ENCODE data around the gene DYNLT1.
"Not testable (repeated sequence)": the region's sequence is repeated elsewhere in the genome, so short reads cannot be mapped to it uniquely, and the experiment has no call there.

The DYNLT1 gene

GRCh38 chr6:158642097-158642601 is 2.4 kb downstream of the DYNLT1 start:
- DNase-seq (ENCODE audit: low read depth): peak; percentile 92

GRCh38 chr6:158640519-158640918 is 4.0 kb downstream of the DYNLT1 start:
- no peak for DNase-seq (ENCODE audit: low read depth)

GRCh38 chr6:158639056-158639455 is 5.5 kb downstream of the DYNLT1 start:
- DNase-seq (ENCODE audit: low read depth): no peak

DNA sequence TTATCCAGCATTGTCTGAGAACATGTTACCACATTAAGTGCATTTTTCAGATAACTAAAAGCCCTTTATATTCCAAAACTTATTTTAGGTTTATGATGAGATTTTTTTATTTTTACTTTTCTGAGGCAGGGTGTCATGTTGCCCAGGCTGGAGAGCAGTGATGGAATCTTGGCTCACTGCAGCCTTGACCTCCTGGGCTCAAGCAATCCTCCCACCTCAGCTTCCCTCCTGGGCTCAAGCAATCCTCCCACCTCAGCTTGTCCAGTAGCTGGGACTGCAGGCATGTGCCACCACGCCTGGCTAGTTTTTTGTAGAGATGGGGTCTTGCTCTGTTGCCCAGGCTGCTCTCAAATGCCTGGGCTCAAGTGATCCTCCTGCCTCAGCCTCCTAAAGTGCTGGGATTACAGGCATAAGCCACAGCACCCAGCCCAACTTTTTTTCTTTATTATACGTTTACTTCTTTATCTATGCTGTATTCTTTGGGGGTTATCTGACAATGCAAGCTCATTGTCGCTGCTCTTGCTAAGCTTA is 6.2 kb downstream of the DYNLT1 start:
- no peak for DNase-seq (ENCODE audit: low read depth)

DNA sequence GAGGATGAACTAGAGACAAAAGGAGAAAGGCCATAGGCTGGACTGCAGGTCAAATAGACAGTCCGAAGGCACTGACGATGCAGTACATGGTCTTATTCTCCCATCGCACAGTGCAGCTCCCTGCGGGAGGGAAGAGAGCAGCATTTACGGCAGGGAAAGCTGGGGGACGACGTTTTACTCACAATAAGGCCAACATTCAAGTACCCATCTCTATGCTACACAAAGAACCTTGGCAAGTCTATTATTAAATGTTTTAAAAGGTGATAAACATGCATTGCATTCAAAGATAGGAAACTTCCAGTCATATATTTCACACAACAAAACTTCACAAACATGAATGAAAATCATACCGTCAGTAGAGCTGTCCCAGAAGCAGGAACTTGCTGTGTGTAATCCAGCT is 7.8 kb downstream of the DYNLT1 start:
- no peak for DNase-seq (ENCODE audit: low read depth)

- DNase-seq (ENCODE audit: low read depth): no peak
These were observed 9.0 kb downstream of the DYNLT1 start for GRCh38 chr6:158635427-158636073.

- DNase-seq (ENCODE audit: low read depth): no peak
These were observed 9.7 kb downstream of the DYNLT1 start for GRCh38 chr6:158634695-158635426.

DNA sequence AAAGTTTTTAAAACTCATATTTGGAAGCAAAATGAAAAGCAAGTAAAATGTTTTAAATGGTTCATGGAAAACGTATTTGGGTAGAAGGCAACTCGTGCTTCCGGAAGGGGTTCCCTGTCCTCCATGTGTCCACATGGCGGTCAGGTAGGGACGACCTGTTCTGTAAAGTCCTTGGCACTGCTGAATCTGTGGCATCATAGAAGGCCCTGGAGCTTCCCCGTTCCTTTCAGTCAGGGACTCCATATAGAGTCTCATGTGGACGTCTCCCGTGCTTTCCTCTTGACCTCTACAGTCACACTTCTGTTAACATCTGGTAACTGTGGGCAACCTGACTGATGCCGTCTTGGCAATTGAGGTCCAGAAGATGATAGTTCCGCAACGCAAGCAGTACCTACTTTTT is 11.4 kb downstream of the DYNLT1 start:
- no peak for DNase-seq (ENCODE audit: low read depth)

DNA sequence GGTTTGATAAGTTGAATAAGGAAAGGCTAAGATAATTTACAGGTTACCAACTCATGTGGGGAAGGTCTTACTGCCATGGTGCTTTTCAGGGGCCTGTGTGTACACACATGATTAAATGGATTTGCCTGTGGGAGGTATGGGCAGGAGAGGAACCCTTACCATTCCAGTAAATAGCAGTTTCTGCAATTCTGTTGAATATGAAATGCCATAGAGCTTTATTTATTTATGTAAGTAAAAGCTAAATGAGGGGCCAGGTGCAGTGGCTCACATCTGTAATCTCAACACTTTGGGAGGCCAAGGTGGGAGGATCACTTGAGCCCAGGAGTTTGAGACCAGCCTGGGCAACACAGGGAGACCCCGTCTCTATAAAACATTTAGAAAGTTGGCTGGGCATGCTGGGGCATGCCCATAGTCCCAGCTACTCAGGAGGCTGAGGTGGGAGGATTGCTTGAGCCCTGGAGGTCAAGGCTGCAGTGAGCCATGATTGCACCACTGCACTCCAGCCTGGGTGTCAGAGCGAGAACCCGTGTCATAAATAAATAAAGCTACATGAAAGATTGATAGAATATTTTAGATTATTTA is 11.9 kb downstream of the DYNLT1 start:
- DNase-seq (ENCODE audit: low read depth): not testable (repeated sequence)

DNA sequence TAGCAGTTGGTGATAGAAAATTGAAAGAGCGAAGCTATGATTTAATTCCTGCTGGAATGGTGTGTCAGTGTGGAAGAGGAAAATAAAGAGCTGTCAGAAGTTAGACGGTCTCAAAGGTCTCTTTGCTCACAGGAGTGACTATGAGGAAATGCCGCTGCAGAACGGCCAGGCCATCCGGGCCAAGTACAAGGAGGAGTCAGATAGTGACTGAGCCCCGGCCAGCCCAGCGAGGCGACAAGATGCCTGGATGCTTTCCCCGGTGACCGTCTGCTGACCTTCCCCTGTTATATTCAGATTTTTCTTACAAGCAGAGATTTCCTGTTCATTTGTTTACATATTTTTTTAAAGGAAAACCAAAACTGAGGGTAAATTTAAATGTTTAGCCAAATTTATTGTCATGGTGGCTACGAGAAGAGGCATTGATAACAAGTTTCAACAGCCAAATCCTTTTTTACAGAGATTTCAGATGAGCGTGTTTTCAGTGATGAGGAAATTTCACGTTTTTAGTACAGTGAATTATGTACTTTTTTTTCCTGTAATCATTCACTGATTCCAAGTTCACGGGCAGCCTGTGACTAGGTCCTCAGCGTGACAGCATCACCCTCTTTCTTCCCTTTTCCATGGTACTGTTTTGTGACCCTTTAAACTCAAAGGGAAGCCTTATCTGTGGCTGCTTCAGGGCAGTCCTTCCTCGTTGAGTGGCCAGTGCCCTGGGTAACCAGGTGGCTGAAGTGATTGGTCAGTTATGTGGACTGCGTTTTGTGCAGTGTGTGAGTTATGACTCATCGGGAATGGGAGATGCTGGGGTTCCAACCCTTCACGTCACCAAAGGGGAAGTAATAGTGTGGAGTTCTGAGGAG is 12.6 kb downstream of the DYNLT1 start:
- DNase-seq (ENCODE audit: low read depth): no peak

- no peak for DNase-seq (ENCODE audit: low read depth)
These were observed 13.5 kb downstream of the DYNLT1 start for GRCh38 chr6:158630938-158631616.

DNA sequence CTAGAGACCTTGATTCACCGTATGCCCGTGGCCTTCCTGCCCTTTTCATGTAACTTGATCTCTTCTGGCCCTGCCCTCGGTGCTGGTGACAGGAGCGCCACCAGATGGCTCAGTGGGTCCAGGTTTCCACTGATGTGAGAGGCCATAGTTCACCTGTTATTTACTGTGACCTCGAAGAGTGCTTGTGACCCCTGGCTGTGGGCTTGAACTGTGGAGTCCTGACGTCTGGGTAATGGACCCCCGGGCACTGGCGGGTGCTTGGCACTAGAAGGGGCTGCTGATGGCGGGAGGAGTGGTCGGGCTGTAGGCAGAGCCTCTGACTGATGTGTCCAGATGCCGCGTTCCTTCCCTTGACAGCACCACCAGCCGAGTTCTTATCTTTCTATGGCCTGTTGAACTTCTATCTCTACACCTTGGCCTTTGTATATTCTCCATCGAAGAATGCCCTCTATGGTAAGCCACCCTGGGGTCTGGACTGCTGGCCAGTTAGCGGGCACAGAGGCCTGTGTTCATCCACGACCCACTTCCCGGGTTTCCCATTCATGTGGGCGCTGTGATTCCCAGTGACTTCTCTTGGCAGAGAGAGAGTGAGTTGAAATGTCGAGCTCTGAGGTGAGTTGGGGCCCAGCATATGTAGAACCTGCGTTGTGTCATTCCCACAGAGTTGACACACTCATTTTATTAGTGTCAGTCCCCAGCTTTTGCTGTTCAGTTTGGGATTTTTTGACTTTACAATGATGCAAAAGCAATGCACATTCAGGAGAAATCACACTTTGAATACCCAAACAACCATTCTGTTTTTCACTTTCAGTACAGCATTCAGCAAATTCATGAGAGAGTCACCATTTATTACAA is 14.9 kb downstream of the DYNLT1 start:
- no peak for DNase-seq (ENCODE audit: low read depth)

- no peak for DNase-seq (ENCODE audit: low read depth)
These were observed 16.0 kb downstream of the DYNLT1 start for GRCh38 chr6:158628542-158628941.

- DNase-seq (ENCODE audit: low read depth): no peak
These were observed 16.7 kb downstream of the DYNLT1 start for GRCh38 chr6:158627940-158628211.

DNA sequence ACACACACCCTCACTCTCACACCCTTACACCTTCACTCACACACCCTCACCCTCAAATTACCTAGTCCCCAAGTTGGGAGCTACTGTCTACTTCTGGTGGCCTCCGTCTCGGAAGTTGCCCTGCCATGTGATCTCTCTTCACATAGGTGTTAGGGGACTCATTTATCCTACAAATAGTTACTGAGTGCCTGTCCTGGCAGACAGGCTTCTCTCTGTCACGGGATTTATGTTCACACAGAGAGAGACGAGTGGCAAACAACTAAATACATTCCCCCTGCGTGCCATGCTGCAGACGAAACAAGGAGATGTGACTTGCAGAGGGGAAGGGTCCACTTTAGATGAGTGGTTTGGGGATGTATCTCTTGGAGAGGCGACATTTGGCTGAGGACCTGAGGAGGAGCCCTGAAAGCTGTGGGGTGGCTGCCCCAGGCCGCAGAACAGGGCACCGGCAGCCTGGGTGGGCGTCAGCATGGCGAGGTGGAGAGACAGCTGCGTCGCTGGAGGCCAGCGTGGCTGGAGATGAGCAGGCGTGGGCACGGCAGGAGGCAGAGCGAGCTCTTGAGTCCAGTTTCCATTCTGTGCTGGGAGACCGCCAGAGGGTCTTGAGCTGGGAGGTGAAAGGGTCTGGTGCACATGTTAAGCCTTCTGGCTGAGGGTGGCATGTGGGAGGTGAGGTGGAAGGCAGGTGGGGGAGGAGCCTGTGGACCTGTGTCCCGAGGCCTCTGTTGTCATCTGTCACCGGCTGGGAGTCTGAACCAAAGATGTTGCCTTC is 17.2 kb downstream of the DYNLT1 start:
- no peak for DNase-seq (ENCODE audit: low read depth)

- DNase-seq (ENCODE audit: low read depth): no peak
These were observed 18.0 kb downstream of the DYNLT1 start for GRCh38 chr6:158626360-158627167.

GRCh38 chr6:158625881-158626305 is 18.6 kb downstream of the DYNLT1 start:
- no peak for DNase-seq (ENCODE audit: low read depth)

- no peak for DNase-seq (ENCODE audit: low read depth)
These were observed 19.6 kb downstream of the DYNLT1 start for GRCh38 chr6:158624684-158625682.
